ENCODE measurements around the gene LTV1.

LTV1 gene

GRCh38 chr6:143885116-143885515 lies 42.0 kb downstream of the LTV1 start:
- no peak for DNase-seq (ENCODE audit: low read depth in 2 of 2)

GRCh38 chr6:143894655-143895054 lies 51.5 kb downstream of the LTV1 start:
- DNase-seq (ENCODE audit: low read depth in 2 of 2) = no peak

- no peak for DNase-seq (ENCODE audit: low read depth in 2 of 2)
Measured at GRCh38 chr6:143896126-143896860, 53.2 kb downstream of the LTV1 start.

GRCh38 chr6:143900358-143900757 lies 57.2 kb downstream of the LTV1 start:
- no peak for DNase-seq (ENCODE audit: low read depth in 2 of 2)

- no peak for DNase-seq (ENCODE audit: low read depth in 2 of 2)
Measured at GRCh38 chr6:143901885-143902750, 59.0 kb downstream of the LTV1 start.

- no peak for DNase-seq (ENCODE audit: low read depth in 2 of 2)
Measured at GRCh38 chr6:143902827-143903226, 59.7 kb downstream of the LTV1 start.

GRCh38 chr6:143911028-143911427 lies 67.9 kb downstream of the LTV1 start:
- no peak for DNase-seq (ENCODE audit: low read depth in 2 of 2)

DNA sequence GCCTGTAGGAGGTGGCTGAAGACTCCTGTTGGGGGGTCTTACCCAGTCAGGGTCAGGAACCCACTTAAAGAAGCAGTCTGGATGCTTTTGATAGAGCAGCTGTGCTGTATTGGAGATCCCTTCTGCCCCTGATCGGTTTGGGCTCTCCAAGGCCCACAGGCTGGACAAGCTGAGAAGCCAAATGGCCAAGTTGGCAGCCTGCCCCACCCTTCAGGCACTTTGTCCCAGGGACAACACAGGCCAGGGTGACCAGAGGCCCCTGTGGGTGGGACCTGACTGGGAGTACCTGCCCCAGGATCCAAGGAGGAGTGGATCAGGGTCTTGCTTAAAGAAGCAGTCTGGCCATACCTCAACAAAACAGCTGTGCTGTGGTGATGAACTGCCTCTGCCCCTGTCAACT lies 69.5 kb downstream of the LTV1 start:
- DNase-seq (ENCODE audit: low read depth in 2 of 2) = no peak
